Measurements from ENCODE around the gene ARAF. TPM values are rescaled to one million over a fixed set of nuclear protein-coding genes. Genes with fewer than 3 reads are reported as not detected.

The ARAF gene
- total and polyA plus RNA-seq, 2 donors (not counting 1 experiment from before 2014, with no cell fraction given) = 14.4 to 40.9 TPM

DNA sequence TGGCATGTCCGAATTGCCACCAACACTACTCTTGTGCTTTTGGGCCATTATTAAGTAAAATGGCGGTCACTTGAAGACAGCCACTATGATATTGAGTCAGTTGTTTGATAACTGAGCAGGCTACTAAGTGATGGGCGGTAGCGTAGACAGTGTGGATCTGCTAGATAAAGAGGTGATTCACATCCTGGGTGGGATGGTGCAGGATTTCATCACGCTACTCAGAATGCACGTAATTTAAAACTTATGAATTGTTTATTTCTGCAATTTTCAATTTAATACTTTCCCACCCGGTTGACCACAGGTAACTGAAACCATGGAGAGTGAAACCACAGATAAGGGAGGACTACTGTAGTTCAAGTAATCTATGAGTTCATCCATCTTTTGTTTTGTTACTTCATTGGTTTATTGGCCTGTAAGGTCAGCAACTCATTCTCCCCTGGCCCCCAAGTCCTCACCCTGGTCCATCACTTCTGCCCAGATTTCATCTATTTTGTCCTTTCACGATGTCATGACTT lies 2.9 kb downstream of the ARAF start:
- no peak for TF ChIP-seq EZH2 (IDR thresholded peaks at IDR 0.05; ENCODE audit: low read length, missing control alignments)
- TF ChIP-seq, protein P1, sequence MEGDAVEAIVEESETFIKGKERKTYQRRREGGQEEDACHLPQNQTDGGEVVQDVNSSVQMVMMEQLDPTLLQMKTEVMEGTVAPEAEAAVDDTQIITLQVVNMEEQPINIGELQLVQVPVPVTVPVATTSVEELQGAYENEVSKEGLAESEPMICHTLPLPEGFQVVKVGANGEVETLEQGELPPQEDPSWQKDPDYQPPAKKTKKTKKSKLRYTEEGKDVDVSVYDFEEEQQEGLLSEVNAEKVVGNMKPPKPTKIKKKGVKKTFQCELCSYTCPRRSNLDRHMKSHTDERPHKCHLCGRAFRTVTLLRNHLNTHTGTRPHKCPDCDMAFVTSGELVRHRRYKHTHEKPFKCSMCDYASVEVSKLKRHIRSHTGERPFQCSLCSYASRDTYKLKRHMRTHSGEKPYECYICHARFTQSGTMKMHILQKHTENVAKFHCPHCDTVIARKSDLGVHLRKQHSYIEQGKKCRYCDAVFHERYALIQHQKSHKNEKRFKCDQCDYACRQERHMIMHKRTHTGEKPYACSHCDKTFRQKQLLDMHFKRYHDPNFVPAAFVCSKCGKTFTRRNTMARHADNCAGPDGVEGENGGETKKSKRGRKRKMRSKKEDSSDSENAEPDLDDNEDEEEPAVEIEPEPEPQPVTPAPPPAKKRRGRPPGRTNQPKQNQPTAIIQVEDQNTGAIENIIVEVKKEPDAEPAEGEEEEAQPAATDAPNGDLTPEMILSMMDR (conservative IDR thresholded peaks at IDR 0.05 in 1 of 2, IDR thresholded peaks at IDR 0.05 in 1 of 2; ENCODE audit: low read depth in 1 of 2, low read length in 2 of 2) = no peak
- DNase-seq (ENCODE audit: low read depth in 2 of 2) = peak in 1 of 2 donors; percentile 68
- no peak overlapping the region for H3K4me3 ChIP-seq (replicated peaks in 1 of 4; ENCODE audit: control extremely low read depth in 1 of 4, insufficient read depth in 1 of 4, low read depth in 3 of 4, low read length in 4 of 4)
- H3K79me2 ChIP-seq (ENCODE audit: control insufficient read depth, insufficient read depth, low read length) = peaks cover 15% of the 10 kb centered on the region
- no peaks in the 10 kb centered on the region for H3K27me3 ChIP-seq (ENCODE audit: control insufficient read depth, insufficient read depth, low read length)
- no peaks in the 10 kb centered on the region for H3K4me1 ChIP-seq (ENCODE audit: control insufficient read depth, extremely low read depth, insufficient read depth, low read length)
- no peak overlapping the region for H2AFZ ChIP-seq (ENCODE audit: low read length)
- H3K27ac ChIP-seq (ENCODE audit: insufficient read depth, low read length) = no peak overlapping the region
- H3K36me3 ChIP-seq (ENCODE audit: control insufficient read depth, insufficient read depth, low read length) = peaks cover 3% of the 10 kb centered on the region
- H3K4me2 ChIP-seq (ENCODE audit: extremely low read depth, insufficient read depth, low read length) = no peak overlapping the region
- H3K9me3 ChIP-seq (ENCODE audit: control insufficient read depth, insufficient read depth, low read depth, low read length) = no peaks in the 10 kb centered on the region
- no peaks in the 10 kb centered on the region for H4K20me1 ChIP-seq (ENCODE audit: control insufficient read depth, extremely low read depth, insufficient read depth, low read length)
- H3K9ac ChIP-seq (ENCODE audit: insufficient read depth, low read length) = no peak overlapping the region

DNA sequence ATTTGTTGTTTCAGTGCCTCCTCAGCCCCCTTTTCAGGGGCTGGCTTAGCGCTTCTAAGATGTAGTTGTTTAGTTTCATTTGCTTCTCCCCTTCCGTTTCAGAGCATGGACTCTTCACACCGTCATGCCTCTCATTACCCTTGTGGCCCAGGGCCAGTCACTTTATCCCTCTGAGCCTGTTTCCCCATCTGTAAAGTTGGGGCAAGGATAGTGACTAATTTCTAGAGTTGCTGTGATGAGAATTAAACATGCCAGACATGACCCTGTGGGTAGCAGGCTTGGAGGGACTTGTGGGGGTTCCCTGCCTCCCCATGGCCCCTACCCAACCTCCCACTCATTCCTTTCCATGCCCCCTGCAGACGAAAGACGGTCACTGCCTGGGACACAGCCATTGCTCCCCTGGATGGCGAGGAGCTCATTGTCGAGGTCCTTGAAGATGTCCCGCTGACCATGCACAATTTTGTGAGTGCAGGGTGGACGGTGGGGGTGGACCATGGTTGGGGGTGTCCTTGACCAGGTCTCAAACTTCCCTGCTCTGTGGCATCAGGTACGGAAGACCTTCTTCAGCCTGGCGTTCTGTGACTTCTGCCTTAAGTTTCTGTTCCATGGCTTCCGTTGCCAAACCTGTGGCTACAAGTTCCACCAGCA lies 3.6 kb downstream of the ARAF start:
- DNase-seq (ENCODE audit: low read depth in 2 of 2) = no peak
- H3K27me3 ChIP-seq (ENCODE audit: control insufficient read depth, insufficient read depth, low read length) = no peaks in the 10 kb centered on the region
- no peaks in the 10 kb centered on the region for H4K20me1 ChIP-seq (ENCODE audit: control insufficient read depth, extremely low read depth, insufficient read depth, low read length)
- no peak overlapping the region for H3K4me2 ChIP-seq (ENCODE audit: extremely low read depth, insufficient read depth, low read length)
- peaks cover 15% of the 10 kb centered on the region for H3K79me2 ChIP-seq (ENCODE audit: control insufficient read depth, insufficient read depth, low read length)
- H3K4me3 ChIP-seq (replicated peaks in 1 of 4; ENCODE audit: control extremely low read depth in 1 of 4, insufficient read depth in 1 of 4, low read depth in 3 of 4, low read length in 4 of 4) = no peak overlapping the region
- H3K36me3 ChIP-seq (ENCODE audit: control insufficient read depth, insufficient read depth, low read length) = peaks cover 3% of the 10 kb centered on the region
- no peak for TF ChIP-seq EZH2 (IDR thresholded peaks at IDR 0.05; ENCODE audit: low read length, missing control alignments)
- TF ChIP-seq, protein P1 (conservative IDR thresholded peaks at IDR 0.05 in 1 of 2, IDR thresholded peaks at IDR 0.05 in 1 of 2; ENCODE audit: low read depth in 1 of 2, low read length in 2 of 2) = no peak
- H2AFZ ChIP-seq (ENCODE audit: low read length) = no peak overlapping the region
- H3K9me3 ChIP-seq (ENCODE audit: control insufficient read depth, insufficient read depth, low read depth, low read length) = no peaks in the 10 kb centered on the region
- H3K27ac ChIP-seq (ENCODE audit: insufficient read depth, low read length) = no peak overlapping the region
- no peaks in the 10 kb centered on the region for H3K4me1 ChIP-seq (ENCODE audit: control insufficient read depth, extremely low read depth, insufficient read depth, low read length)
- H3K9ac ChIP-seq (ENCODE audit: insufficient read depth, low read length) = no peak overlapping the region

DNA sequence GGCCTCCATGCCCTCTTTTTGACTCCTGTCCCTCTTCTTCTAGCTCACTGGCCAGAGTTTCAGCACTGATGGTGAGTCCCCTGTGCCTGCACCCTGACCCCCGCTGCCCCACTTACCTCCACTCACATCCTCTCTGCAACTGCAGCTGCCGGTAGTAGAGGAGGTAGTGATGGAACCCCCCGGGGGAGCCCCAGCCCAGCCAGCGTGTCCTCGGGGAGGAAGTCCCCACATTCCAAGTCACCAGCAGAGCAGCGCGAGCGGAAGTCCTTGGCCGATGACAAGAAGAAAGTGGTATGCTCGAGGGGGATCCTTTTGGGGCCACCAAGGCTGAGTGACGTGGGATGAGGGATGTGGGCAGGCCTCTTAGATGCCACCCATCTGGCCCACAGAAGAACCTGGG lies 5.8 kb downstream of the ARAF start:
- DNase-seq (ENCODE audit: low read depth in 2 of 2) = no peak
- no peak overlapping the region for H2AFZ ChIP-seq (ENCODE audit: low read length)
- no peak overlapping the region for H3K4me3 ChIP-seq (replicated peaks in 1 of 4; ENCODE audit: control extremely low read depth in 1 of 4, insufficient read depth in 1 of 4, low read depth in 3 of 4, low read length in 4 of 4)
- H3K9ac ChIP-seq (ENCODE audit: insufficient read depth, low read length) = no peak overlapping the region
- H4K20me1 ChIP-seq (ENCODE audit: control insufficient read depth, extremely low read depth, insufficient read depth, low read length) = no peaks in the 10 kb centered on the region
- no peak overlapping the region for H3K27ac ChIP-seq (ENCODE audit: insufficient read depth, low read length)
- H3K9me3 ChIP-seq (ENCODE audit: control insufficient read depth, insufficient read depth, low read depth, low read length) = no peaks in the 10 kb centered on the region
- H3K4me2 ChIP-seq (ENCODE audit: extremely low read depth, insufficient read depth, low read length) = no peak overlapping the region
- no peak for TF ChIP-seq EZH2 (IDR thresholded peaks at IDR 0.05; ENCODE audit: low read length, missing control alignments)
- TF ChIP-seq, protein P1 (conservative IDR thresholded peaks at IDR 0.05 in 1 of 2, IDR thresholded peaks at IDR 0.05 in 1 of 2; ENCODE audit: low read depth in 1 of 2, low read length in 2 of 2) = no peak
- no peaks in the 10 kb centered on the region for H3K4me1 ChIP-seq (ENCODE audit: control insufficient read depth, extremely low read depth, insufficient read depth, low read length)
- no peaks in the 10 kb centered on the region for H3K27me3 ChIP-seq (ENCODE audit: control insufficient read depth, insufficient read depth, low read length)
- H3K79me2 ChIP-seq (ENCODE audit: control insufficient read depth, insufficient read depth, low read length) = peaks cover 11% of the 10 kb centered on the region
- H3K36me3 ChIP-seq (ENCODE audit: control insufficient read depth, insufficient read depth, low read length) = peaks cover 3% of the 10 kb centered on the region

Data from fibroblast of lung (primary cell).